Measurements from ENCODE around the gene ATP6V1C2.
"Not testable (repeated sequence)": the region's sequence is repeated elsewhere in the genome, so short reads cannot be mapped to it uniquely, and the experiment has no call there.

Gene ATP6V1C2

GRCh38 chr2:10771786-10772185, 50.4 kb downstream of the ATP6V1C2 start:
- no peak for DNase-seq

- no peak for DNase-seq
Measured at GRCh38 chr2:10772201-10772867, 50.9 kb downstream of the ATP6V1C2 start.

- no peak for DNase-seq
Measured at GRCh38 chr2:10772868-10773215, 51.4 kb downstream of the ATP6V1C2 start.

GRCh38 chr2:10773821-10774341, 52.5 kb downstream of the ATP6V1C2 start:
- DNase-seq: no peak

GRCh38 chr2:10774394-10774793, 53.0 kb downstream of the ATP6V1C2 start:
- no peak for DNase-seq

GRCh38 chr2:10775021-10775780, 53.8 kb downstream of the ATP6V1C2 start:
- DNase-seq: no peak

GRCh38 chr2:10775831-10776230, 54.4 kb downstream of the ATP6V1C2 start:
- no peak for DNase-seq

- no peak for DNase-seq
Measured at GRCh38 chr2:10776231-10776977, 55.0 kb downstream of the ATP6V1C2 start.

GRCh38 chr2:10777111-10777841, 55.8 kb downstream of the ATP6V1C2 start:
- no peak for DNase-seq

GRCh38 chr2:10777842-10778723, 56.7 kb downstream of the ATP6V1C2 start:
- DNase-seq: no peak

GRCh38 chr2:10778724-10779115, 57.3 kb downstream of the ATP6V1C2 start:
- DNase-seq: no peak

- DNase-seq: no peak
Measured at GRCh38 chr2:10779776-10780490, 58.5 kb downstream of the ATP6V1C2 start.

GRCh38 chr2:10780491-10780820, 59.0 kb downstream of the ATP6V1C2 start:
- no peak for DNase-seq

GRCh38 chr2:10780821-10781220, 59.4 kb downstream of the ATP6V1C2 start:
- not testable (repeated sequence) for DNase-seq

- DNase-seq: no peak
Measured at GRCh38 chr2:10781746-10782145, 60.3 kb downstream of the ATP6V1C2 start.

GRCh38 chr2:10783421-10783820, 62.0 kb downstream of the ATP6V1C2 start:
- no peak for DNase-seq

- DNase-seq: no peak
Measured at GRCh38 chr2:10784719-10785118, 63.3 kb downstream of the ATP6V1C2 start.

GRCh38 chr2:10785260-10785659, 63.8 kb downstream of the ATP6V1C2 start:
- DNase-seq: no peak

- no peak for DNase-seq
Measured at GRCh38 chr2:10786240-10786982, 65.0 kb downstream of the ATP6V1C2 start.

GRCh38 chr2:10787176-10787968, 65.9 kb downstream of the ATP6V1C2 start:
- peak; percentile 33 for DNase-seq

Data from activated CD4-positive, alpha-beta T cell treated with anti-CD3 and anti-CD28 coated beads, Interleukin-2, Interleukin-6, amounts not matched to agents 100 ng/mL and 50 ng/mL, durations not matched to agents 16 hours and 8 hours (primary cell).